Measurements from ENCODE around the gene AHSP.
"Not testable (repeated sequence)": the region's sequence is repeated elsewhere in the genome, so short reads cannot be mapped to it uniquely, and the experiment has no call there.

AHSP gene

DNA sequence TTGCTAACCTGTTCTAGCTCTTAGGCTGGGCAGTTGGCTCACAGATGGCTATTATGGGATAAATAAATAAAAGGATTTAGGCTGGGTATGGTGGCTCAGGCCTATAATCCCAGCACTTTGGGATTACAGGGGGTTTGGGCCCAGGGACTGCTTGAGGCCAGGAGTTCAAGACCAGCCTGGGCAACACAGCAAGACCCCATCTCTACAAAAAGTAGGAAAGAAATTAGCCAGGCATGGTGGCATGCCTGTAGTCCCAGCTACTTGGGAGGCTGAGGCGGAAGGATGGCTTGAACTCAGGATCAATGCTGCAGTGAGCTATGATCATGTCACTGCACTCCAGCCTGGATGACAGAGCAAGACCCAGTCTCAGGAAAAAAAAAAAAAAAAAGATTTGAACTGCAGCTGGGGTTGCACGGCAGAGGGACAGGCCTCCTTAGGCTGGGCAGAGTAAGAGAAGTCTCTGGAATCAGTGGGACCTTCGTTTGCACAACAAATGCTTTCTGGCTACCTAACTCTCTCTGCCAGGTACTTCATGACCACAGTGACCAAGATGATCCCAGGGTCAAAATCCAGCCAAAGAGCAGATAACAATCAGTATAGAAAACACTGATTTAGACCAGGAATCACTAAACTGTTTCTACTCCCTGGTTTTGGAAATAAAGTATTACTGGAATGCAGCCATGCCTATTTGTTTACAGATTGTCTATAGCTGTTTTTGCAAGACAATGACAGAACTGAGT lies 26.3 kb upstream of the AHSP start:
- no peak for DNase-seq

DNA sequence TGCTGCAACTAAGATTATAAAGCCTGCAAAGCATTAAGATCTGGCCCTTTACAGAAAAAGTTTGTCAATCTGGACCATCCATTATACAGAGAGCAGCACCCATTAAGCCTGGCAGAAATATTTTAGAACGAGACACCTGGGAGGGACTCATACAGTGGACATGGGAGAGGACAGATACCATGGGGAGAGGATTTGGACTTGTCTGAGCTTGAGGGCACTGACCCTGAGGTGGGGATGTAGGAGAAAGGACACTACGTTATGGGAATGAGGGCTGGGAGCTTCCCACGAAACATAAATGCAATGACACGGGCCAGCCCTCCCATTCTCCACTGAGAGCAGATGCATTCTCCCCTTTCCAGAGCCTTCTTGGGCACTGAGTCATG lies 25.7 kb upstream of the AHSP start:
- DNase-seq = no peak

DNA sequence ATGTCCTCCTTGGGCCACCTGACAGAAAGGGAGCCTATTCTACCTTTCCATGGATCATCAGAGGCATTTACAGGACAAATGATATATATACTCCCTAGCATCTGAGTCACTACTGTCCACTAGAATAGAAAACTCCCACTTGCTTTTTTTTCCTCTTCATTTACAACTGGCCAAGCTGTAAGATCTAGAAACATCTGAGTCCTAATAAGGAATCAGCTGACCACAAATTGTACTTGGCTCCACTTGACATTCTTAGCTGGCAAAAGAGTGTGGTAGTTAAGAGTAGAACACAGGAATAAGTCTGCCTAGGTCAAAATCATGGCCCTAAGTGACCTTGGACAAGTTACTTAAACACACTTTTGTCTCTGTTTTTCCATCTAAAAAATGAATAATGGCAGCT lies 24.7 kb upstream of the AHSP start:
- DNase-seq = no peak

DNA sequence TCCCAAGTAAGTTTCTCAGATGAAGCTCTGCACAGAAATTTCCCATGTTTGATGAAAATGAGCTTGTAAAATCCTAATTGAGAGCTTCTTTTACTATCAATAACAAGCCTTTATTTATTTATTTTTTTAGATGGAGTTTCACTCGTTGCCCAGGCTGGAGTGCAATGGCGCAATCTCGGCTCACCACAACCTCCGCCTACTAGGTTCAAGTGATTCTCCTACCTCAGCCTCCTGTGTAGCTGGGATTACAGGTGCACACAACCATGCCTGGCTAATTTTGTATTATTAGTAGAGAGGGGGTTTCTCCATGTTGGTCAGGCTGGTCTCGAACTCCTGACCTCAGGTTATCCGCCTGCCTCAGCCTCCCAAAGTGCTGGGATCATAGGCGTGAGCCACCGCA lies 24.1 kb upstream of the AHSP start:
- not testable (repeated sequence) for DNase-seq

DNA sequence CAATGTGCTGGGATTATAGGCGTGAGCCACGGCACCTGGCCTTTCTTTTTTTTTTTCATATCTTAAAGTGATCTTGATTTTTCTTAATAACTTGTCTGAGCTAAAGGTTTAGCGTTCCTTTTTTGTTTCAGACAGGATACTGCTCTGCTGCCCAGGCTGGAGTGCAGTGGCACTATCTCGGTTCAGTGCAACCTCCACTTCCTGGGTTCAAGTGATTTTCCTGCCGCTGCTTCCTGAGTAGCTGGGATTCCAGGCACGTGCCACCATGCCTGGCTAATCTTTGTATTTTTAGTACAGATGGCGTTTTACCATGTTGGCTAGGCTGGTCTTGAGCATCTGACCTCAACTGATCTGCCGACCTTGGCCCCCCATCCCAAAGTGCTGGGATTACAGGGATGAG lies 23.5 kb upstream of the AHSP start:
- DNase-seq = no peak

DNA sequence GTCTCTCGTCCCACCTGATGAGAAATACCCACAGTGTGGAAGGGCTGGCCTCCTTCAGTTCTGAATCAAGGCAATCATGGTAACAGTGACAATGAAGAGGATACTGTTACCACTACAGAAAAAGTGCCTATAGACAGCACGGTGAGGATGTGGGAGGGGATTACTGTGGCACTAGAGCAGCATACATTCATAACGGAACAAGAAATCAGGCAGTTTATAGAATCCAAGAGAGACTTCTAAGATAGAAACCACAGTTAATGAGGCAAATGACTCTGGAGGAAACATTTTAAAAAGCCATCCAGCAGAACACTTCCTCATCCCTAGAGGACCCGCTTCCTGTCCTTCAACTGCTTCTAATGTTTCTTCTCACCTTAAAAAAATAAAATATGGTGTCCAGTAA lies 22.2 kb upstream of the AHSP start:
- DNase-seq = no peak

DNA sequence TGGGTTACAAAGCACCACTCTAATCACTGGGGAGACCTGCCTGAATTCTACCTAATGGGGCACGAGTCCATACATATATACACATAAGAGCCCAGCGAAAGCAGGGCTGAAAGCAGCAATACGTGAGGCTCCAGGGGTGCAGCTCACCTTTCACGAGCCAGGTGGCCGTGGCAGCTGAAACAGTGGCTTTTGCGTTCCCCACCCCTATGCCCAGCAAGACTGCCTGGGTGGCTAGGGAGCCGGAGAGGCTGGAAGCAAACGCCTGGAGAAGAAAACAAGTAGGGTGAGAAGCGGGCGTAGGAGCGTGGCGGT lies 20.1 kb upstream of the AHSP start:
- no peak for DNase-seq

DNA sequence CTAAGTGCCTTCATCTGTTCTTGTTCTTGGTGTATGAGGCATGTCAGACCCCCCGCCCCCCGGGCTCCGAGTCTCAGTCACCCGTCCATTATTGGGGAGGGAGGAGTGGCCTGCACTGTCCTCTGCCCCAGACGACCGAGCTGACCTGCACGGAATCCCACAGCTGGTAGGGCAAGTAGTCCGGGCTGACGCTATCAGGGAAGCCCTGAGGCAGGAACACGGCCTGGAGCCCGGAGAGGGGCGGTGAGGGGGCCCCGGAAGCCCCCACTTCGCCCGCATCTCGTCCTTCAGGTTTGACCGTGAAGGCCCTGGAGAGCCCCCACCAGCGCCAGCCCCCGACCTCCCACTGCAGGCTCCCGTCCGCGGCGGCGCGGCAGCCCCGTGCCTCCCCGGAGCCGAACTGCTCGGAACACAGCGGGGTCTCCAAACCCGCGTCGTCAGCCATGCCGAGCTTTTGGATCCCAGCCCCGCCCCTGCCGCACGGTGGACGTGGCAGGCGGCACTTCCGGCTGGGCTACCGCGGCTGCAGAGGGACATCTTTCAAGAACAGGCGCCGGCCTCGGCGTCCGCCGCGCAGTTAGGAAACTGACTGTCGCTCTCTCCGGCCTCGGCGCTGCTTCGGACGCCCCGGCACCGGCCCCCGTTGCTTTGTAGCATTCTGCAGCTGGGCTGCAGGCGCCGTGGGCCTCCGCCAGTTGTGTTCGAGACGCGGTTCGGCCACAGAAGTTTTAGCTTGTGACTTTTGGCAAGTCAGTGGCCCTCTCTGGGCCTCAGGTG lies 19.6 kb upstream of the AHSP start, which contains the start of gene RUSF1:
TSS of gene RUSF1 (minus strand) at position 463 of the 777 bp plus-strand sequence. CDS start at position 445, 18 bp downstream.
- DNase-seq = peak; percentile 73

DNA sequence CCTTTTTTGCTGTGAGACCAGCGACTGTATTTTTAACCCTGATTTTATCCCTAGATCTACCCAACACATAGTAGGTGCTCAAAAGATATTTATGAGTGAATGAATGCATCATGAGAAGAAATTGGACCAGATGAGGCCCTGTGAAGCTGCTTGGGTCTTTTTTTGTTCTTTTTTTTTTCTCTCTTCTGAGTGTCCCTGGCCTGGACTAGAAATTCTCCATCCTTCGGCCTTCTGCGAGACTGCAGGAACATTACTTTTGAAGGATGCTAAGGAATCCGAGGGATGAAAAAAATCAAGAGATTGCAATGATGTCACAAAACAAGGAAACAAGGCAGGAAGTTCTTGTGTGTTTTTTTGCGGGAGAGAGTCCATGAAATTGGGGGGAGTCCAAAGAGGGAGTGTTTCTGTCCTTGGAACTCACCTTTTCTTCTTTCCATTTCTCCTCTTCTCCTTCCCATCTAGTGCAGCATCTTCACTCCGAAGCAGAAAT lies 18.9 kb upstream of the AHSP start:
- no peak for DNase-seq

DNA sequence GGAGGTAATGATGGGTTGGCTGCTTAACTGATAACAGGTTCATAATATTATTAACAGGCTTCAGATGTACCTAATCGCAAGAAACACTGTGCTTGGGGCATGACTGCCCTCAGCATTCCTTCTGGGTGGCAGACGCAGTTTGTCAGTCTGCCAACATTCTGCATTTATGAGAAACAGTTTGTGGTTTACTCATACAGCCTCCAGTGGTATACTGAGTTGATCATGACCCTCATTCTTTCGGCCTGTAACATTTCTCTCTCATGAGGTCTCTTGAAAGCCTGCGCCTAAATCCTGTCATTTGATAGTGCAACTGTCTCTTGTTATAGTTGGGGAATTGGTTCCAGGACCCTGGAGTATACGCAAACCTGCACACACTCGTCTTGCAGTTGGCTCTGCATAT lies 14.6 kb upstream of the AHSP start:
- no peak for DNase-seq

DNA sequence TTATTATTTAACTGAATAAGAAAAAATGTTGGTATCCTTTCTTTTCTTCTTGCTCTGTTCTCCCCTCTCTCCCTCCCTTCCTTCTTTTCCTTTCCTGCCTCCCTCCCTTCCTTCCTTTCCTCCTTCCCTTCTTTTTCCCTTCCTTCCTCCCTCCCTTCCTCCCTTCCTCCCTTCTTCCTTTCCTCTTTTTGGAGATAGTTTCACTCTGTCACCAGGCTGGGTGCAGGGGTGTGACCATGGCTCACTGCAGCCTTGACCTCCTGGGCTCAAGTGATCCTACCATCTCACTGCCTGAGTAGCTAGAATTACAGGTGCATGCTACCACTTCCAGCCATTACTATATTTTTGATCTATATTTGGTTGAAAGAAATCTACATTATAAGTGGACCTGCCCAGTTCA lies 13.8 kb upstream of the AHSP start:
- DNase-seq = no peak

DNA sequence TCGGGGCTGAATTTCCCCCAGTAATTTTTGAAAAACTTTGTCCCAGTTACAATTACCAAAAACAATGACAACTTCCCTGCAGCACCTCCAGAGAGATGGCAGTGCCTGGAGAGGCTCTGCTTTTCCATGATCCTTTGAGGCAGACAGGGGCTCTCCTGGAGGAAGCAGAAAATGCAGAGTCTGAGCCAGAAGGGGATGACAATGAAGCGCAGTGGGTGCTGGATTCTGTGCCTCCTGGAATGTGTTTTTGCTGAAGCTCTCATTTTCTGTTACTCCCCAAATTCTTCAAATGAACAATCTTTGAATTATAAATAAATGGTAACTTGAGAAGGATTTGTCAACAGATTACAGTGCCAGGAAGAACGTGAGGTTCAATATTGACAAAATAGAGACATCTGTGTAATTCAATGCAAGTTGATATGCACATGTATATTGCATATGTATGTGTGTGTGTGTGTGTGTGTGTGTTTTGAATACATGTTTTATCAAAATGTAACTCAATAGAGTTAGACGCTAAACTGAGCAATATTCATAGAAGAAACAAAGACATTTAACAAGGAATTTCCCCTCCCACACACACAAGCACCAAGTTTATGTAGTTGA lies 9.8 kb upstream of the AHSP start:
- no peak for DNase-seq

DNA sequence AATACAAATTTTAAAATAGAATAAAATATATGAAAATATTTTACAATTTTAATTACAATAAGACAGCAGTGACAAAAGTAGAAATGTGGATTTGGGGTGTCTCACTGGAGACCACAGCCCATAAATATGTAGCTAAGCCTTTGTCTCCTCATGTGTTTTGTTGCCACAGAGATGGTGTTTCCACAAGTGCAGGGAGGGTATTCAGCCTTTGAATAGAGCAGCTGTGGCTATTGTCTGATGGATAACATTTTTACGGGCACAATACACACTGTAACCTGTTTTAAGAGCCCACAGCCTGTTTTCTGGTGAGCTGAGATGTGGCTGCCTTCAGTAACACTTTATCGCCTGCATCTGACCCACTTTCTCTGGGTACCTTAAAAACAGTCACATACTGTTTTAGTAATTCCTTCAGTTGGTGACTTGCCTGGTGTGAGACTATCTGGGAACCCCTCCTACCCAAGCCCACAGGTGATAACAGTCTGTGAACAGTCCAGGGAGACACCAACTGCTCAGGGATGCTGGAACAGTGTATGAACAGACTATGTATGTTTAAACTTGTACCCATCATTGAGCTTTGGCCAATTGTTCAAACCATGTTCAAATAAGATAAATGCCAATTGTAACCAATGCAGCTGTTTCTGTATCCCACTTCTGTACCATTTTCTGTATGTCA lies 7.8 kb upstream of the AHSP start:
- DNase-seq = no peak

DNA sequence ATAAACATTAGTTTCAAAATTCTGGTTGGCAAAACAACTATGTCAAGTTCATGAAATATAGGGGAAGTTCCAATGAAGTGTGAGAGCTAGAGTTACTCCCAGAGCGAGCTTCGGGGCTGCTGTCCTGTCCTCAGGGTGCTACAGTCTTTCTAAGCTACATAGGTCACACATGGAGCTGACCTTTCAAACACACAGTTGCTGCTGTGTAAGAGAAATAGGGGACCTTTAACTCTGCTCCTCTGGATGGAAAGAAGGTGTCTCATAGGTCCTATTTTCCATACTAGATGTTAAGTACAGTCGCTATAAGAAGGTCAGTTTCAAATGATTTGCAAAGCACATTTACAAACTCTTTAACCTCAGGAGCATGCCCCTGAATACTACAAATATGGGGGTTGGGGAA lies 6.3 kb upstream of the AHSP start:
- no peak for DNase-seq

DNA sequence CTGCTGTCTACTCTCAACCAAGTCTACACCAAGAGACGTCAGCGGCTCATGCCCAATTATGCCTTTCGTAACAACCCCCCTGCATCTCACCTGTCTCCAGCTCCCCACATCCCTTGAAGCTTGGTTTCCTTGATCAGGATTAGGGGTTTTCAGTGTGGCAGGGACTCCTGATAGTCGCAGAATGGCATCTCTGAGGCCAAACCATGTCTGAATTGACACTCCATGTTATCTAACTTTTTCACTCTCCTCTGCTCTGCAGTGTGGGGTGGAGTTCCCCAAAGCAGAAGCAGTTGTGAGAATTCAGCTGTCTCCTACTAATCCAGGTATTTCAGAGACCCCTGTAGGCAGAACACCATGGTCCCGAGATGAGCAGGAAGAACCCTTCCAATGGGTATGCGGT lies 5.6 kb upstream of the AHSP start:
- no peak for DNase-seq

DNA sequence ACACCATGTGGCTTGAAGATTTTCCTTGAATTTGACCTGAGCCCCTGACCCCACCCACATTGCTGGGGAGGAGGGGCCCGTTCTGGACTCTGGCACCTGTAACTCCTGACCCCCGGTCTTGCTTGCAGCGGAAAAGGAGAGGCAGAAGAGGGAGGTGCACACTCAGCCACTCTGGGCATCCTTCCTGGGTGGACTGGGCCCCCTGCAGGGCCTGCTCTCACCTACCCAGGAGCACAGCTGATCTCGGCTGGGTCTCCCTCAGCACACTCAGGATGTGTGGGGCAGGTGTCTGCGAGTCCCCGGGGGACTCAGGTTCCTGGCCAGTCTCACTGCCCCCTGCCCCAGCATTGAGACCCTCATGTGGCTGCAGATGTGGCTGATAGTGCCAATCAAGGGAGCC lies 3.9 kb upstream of the AHSP start:
- DNase-seq = not testable (repeated sequence)

DNA sequence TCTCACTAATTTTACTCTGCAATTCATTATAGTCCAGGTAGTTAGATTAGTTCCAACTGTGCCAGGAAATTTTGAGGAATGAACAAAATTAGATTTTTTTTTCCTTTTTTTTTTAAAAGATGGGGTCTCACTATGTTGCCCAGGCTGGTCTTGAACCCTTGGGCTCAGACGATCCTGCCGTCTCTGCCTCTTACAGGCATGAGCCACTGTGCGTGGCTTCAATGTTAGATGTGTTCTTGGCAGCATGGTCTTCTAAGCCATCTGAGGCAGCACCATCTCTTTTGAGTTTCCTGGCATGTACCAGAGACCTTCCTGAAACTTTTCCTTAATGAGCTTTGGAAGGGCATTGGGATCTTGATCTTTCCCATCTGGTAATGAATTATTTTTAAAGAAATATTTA lies 2.6 kb upstream of the AHSP start:
- DNase-seq = no peak

DNA sequence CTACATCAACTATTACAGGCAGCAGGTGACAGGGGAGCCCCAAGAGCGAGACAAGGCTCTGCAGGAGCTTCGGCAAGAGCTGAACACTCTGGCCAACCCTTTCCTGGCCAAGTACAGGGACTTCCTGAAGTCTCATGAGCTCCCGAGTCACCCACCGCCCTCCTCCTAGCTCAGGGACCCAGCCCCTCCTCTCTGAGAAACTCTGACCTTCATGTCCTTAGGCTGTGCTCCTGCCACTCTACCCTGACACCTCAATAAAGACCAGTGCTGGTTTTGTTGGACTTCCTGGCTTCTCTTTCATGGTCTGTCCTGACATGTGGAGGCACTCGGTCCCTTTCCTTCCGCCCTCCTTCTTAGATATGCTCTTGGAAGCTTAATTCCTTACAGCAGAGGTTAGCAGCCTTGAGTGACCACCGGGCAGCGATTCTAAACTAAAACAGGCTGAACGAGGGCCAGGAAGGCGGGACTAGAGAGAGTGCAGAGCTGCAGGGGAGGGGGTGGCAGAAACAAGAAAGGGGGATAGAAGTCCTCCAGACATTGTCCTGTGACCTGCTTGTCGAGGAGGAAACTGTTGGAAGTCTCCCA lies 915 bp downstream of the AHSP start:
- no peak for DNase-seq

DNA sequence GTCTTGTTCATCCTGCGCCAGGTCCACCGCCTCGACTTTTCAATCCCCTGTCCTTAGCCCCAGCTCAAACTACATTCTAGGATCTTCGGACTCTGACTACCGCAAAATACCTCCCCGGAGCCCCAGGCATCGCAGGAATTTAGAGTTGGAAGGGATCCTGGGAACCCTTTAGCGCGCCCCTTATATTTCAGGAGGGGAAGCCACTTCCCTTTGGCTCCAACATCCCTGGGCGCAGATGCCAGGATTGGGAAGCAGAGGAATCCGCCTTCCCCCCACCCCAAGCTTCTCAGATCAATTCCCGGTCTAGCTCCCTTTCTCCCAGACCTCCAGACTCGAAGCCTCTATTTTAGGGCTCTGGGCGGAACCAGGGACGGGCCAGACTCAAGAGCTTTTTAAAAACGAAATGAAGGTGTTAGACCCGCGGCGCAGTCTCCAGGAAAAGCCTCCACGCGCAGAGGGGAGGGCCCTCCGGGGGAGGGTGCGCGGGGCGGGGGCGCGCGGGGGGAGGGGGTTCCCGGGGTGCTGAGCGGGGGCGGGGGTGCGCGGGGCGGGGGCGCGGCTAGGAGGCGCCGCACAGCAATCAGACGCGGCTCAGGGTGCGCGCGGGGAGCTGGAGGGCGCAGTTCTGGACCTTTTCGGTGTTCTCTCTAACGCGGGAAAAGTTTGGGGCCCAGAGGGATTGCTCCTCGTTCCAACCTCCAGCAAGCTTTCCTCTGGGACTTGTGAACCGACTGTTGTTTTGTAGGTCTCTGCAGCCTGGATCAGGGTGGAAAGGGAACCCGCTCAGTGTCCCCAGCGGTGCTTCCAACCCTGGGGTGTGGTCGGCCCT lies 1.6 kb downstream of the AHSP start:
- no peak for DNase-seq

DNA sequence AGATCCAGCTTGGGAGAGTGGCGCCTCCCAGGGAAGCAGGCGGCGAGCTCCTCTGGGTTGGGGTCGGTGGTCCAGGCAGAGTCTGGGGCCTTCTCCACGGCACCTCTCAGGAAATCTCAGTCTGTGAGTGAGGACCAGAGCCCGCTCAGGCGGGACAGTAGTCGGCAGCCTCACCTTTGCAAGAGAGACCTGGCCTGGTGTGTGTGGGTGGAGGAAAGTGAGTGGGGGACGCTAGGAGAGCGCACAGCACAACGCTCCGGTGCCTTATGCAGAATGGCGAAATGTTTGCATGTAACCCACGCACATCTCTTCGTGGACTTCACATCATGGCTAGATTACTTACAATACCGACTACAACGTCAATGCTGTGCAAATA lies 2.2 kb downstream of the AHSP start:
- DNase-seq = no peak

DNA sequence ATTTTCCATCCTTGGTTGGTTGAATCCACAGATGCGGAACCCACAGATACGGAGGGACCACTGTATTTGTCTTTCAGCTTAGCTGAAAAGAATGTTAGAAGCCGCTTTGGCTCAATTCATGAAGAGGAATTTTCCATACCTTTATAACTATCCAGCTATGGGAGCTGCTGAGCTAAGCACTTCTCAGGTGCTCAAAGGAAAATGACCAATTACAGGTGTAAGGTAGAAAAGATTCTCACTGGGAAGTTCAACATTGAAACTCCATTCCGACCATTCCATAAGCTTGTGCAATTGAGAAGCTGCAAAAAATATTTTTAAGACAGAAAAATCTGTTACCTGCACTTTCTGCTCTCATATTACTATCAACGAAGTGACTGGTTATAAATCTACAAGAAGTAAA lies 2.7 kb downstream of the AHSP start:
- DNase-seq = no peak

DNA sequence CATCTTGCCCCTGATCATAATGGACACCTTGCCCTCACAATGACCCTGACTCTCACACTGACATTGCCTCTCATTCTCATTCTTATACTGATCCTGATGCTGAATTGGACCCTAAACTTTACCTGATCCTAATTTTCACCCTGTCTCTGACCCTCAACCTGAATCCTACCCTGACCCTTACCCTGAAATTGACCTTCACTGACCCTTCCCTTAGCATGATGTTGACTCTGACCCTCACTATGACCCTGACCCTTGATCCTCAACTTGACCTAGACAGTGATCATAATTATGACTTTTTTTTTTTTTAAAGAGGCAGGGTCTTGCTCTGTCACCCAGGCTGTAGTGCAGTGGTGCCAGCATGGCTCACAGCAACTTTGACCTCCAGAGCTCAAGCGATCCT lies 3.4 kb downstream of the AHSP start:
- DNase-seq = no peak
